Measurements from ENCODE around the gene ATG16L2. TPM values are rescaled to one million over a fixed set of nuclear protein-coding genes. Genes with fewer than 3 reads are reported as not detected.
"Not testable (repeated sequence)": the region's sequence is repeated elsewhere in the genome, so short reads cannot be mapped to it uniquely, and the experiment has no call there.

Gene ATG16L2
- polyA plus RNA-seq, 1 experiment = 4.2 TPM

DNA sequence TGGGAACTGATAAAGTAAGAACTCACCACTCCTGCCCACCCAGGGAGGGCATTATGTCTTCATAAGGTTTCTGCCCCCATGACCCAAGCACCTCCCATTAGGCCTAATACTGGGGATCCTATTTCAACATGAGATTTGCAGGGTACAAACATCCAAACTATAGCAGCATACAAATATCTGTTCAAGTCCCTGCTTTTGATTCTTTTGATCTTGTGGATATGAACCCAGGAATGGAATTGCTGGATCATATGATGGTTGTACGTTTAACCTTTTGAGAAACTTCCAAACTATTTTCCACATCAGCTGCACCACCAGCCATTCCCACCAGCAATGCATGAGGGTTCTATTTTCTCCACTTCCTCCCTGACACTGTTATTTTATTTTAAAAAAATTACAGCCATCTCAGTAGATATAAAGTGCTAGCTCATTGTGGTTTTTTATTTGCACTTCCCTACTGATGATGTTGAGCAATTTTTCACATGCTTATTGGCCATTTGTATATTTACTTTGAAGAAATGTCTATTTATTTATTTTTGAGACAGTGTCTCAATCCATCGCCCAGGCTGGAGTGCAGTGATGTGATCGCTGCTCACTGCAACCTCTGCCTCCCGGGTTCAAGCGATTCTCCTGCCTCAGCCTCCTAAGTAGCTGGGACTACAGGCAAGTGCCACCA lies 7.1 kb upstream of the ATG16L2 start:
- no peak for DNase-seq (ENCODE audit: low read depth, low spot score)
- peak overlapping the region; percentile 39 for H3K27ac ChIP-seq (ENCODE audit: low read depth, low read length)
- H3K4me3 ChIP-seq (ENCODE audit: low read depth, low read length) = no peak overlapping the region
- TF ChIP-seq, protein P1, sequence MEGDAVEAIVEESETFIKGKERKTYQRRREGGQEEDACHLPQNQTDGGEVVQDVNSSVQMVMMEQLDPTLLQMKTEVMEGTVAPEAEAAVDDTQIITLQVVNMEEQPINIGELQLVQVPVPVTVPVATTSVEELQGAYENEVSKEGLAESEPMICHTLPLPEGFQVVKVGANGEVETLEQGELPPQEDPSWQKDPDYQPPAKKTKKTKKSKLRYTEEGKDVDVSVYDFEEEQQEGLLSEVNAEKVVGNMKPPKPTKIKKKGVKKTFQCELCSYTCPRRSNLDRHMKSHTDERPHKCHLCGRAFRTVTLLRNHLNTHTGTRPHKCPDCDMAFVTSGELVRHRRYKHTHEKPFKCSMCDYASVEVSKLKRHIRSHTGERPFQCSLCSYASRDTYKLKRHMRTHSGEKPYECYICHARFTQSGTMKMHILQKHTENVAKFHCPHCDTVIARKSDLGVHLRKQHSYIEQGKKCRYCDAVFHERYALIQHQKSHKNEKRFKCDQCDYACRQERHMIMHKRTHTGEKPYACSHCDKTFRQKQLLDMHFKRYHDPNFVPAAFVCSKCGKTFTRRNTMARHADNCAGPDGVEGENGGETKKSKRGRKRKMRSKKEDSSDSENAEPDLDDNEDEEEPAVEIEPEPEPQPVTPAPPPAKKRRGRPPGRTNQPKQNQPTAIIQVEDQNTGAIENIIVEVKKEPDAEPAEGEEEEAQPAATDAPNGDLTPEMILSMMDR (IDR thresholded peaks at IDR 0.05; ENCODE audit: low read depth, low read length) = no peak
- CTCF ChIA-PET = interaction anchor here (1.1 kb wide), 1 partner anchor 82 kb away, joined by 4 read pairs; no protein-coding TSS in a partner anchor
- no peaks in the 10 kb centered on the region for H3K27me3 ChIP-seq (ENCODE audit: control insufficient read depth, insufficient read depth, low read length)
- no peaks in the 10 kb centered on the region for H3K9me3 ChIP-seq (ENCODE audit: control insufficient read depth, insufficient read depth, low read length)
- POLR2A ChIA-PET = interaction anchor here (1.2 kb wide), 1 partner anchor 12 kb away, joined by 3 read pairs; no protein-coding TSS in a partner anchor

GRCh38 chr11:72807792-72808191 lies 6.4 kb upstream of the ATG16L2 start:
- H3K4me3 ChIP-seq (ENCODE audit: low read depth, low read length) = no peak overlapping the region
- no peaks in the 10 kb centered on the region for H3K27me3 ChIP-seq (ENCODE audit: control insufficient read depth, insufficient read depth, low read length)
- no peaks in the 10 kb centered on the region for H3K9me3 ChIP-seq (ENCODE audit: control insufficient read depth, insufficient read depth, low read length)
- no peak for DNase-seq (ENCODE audit: low read depth, low spot score)
- TF ChIP-seq, protein P1 (IDR thresholded peaks at IDR 0.05; ENCODE audit: low read depth, low read length) = no peak
- no peak overlapping the region for H3K27ac ChIP-seq (ENCODE audit: low read depth, low read length)
- CTCF ChIA-PET = interaction anchor here (0.8 to 1.1 kb wide), 3 partner anchors 14 to 83 kb away, joined by 3 to 4 read pairs (median 3); partner anchors contain the start of gene STARD10
- POLR2A ChIA-PET = interaction anchor here (1.2 kb wide), 1 partner anchor 13 kb away, joined by 3 read pairs; no protein-coding TSS in a partner anchor

- ChIA-PET CTCF (interaction anchor here (0.8 to 0.9 kb wide), 2 partner anchors 14 to 23 kb away, joined by 3 read pairs; partner anchors contain the start of gene STARD10), POLR2A (no interaction called here)
- no peak for DNase-seq (ENCODE audit: low read depth, low spot score)
- Histone ChIP-seq H3K27me3 (ENCODE audit: control insufficient read depth, insufficient read depth, low read length) (no peaks in the 10 kb centered on the region), H3K4me3 (ENCODE audit: low read depth, low read length) (no peak overlapping the region), H3K9me3 (ENCODE audit: control insufficient read depth, insufficient read depth, low read length) (no peaks in the 10 kb centered on the region), H3K27ac (ENCODE audit: low read depth, low read length) (no peak overlapping the region)
- TF ChIP-seq, protein P1 (IDR thresholded peaks at IDR 0.05; ENCODE audit: low read depth, low read length) = no peak
Observed at GRCh38 chr11:72808331-72808798, 5.8 kb upstream of the ATG16L2 start.

- not testable (repeated sequence) for H3K27me3 ChIP-seq (ENCODE audit: control insufficient read depth, insufficient read depth, low read length); H3K27ac ChIP-seq (ENCODE audit: low read depth, low read length); H3K9me3 ChIP-seq (ENCODE audit: control insufficient read depth, insufficient read depth, low read length); H3K4me3 ChIP-seq (ENCODE audit: low read depth, low read length); DNase-seq (ENCODE audit: low read depth, low spot score)
- ChIA-PET CTCF (interaction anchor here (1.1 to 2.8 kb wide), 2 partner anchors 85 to 366 kb away, joined by 3 to 38 read pairs; no protein-coding TSS in a partner anchor), POLR2A (interaction anchor here (0.7 kb wide), 1 partner anchor 86 kb away, joined by 3 read pairs; no protein-coding TSS in a partner anchor)
Observed at GRCh38 chr11:72811686-72812085, 2.5 kb upstream of the ATG16L2 start.

GRCh38 chr11:72812604-72812966 lies 1.6 kb upstream of the ATG16L2 start:
- TF ChIP-seq, protein P1 (IDR thresholded peaks at IDR 0.05; ENCODE audit: low read depth, low read length) = no peak
- ChIA-PET CTCF (interaction anchor here (1.0 to 2.8 kb wide), 4 partner anchors 9 to 86 kb away, joined by 3 to 38 read pairs (median 4); no protein-coding TSS in a partner anchor), POLR2A (interaction anchor here (0.9 to 1.0 kb wide), 2 partner anchors 18 to 87 kb away, joined by 3 to 7 read pairs; no protein-coding TSS in a partner anchor)
- H3K4me3 ChIP-seq (ENCODE audit: low read depth, low read length) = peak overlapping the region; percentile 87
- H3K27ac ChIP-seq (ENCODE audit: low read depth, low read length) = no peak overlapping the region
- DNase-seq (ENCODE audit: low read depth, low spot score) = no peak
- H3K9me3 ChIP-seq (ENCODE audit: control insufficient read depth, insufficient read depth, low read length) = no peaks in the 10 kb centered on the region
- H3K27me3 ChIP-seq (ENCODE audit: control insufficient read depth, insufficient read depth, low read length) = no peaks in the 10 kb centered on the region

Data from AG04450 (cell line).